ENCODE data around the gene IRF6. TPM values are rescaled to one million over a fixed set of nuclear protein-coding genes. Genes with fewer than 3 reads are reported as not detected.

IRF6 gene
- total and polyA plus RNA-seq, 2 of the 8 experiments (the other 6 are each of a cell fraction or from before 2014, with no cell fraction given): 9.6 to 13.4 TPM

- Histone ChIP-seq H3K9me3 (ENCODE audit: insufficient read depth in 2 of 2, low read depth in 1 of 2, low read length in 1 of 2) (no peaks in the 10 kb centered on the region), H3K27ac (ENCODE audit: low read depth, low read length) (no peak overlapping the region), H3K23me2 (ENCODE audit: low read depth, low read length) (peaks cover 6% of the 10 kb centered on the region), H3K79me1 (ENCODE audit: low read depth, low read length) (no peaks in the 10 kb centered on the region; the same call in 1 of the 2 replicates), H3K4ac (replicated peaks; ENCODE audit: insufficient read length, low read depth, low read length) (no peak overlapping the region), H2BK15ac (ENCODE audit: low read length) (no peak overlapping the region), H3K36me3 (ENCODE audit: control insufficient read depth in 2 of 4, insufficient read depth in 4 of 4, low read length in 3 of 4) (peaks cover 0 to 3% (median under 1%) of the 10 kb centered on the region in 4 experiments; a peak in 2 of 8 replicates), H3K9ac (replicated peaks in 1 of 4; ENCODE audit: extremely low read depth in 1 of 4, low read depth in 3 of 4, low read length in 3 of 4) (no peak overlapping the region; a peak in 1 of 7 replicates), H3K79me2 (ENCODE audit: control insufficient read depth in 1 of 2, insufficient read depth in 2 of 2, low read length in 2 of 2) (peaks cover 0 to 6% of the 10 kb centered on the region in 2 experiments; a peak in 1 of 4 replicates), H3K4me3 (ENCODE audit: extremely low read depth in 1 of 4, insufficient read depth in 2 of 4, low read depth in 3 of 4, low read length in 4 of 4) (peak overlapping the region; percentile 69 to 94 (median 78); a peak in 7 of 8 replicates), H2BK120ac (replicated peaks; ENCODE audit: low read depth, low read length) (no peak overlapping the region), H3K23ac (ENCODE audit: insufficient read length) (no peak overlapping the region), H2AFZ (ENCODE audit: low read length) (no peak overlapping the region), H3K18ac (ENCODE audit: extremely low read depth, low read length) (no peak overlapping the region), H2BK12ac (ENCODE audit: low read depth, low read length) (no peak overlapping the region), H3K4me2 (ENCODE audit: insufficient read depth in 1 of 2, low read depth in 2 of 2, low read length in 2 of 2) (peak overlapping the region; percentile 72 to 78), H3K27me3 (replicated peaks in 1 of 4; ENCODE audit: control insufficient read depth in 3 of 4, extremely low read depth in 1 of 4, insufficient read depth in 3 of 4, low read length in 3 of 4) (no peaks in the 10 kb centered on the region), H3K56ac (replicated peaks; ENCODE audit: insufficient read length, low read depth, low read length) (no peak overlapping the region), H3K4me1 (replicated peaks in 1 of 4; ENCODE audit: control insufficient read depth in 3 of 4, insufficient read depth in 4 of 4, low read length in 3 of 4) (peaks cover 0 to 6% (median 2%) of the 10 kb centered on the region in 4 experiments; a peak in 2 of 7 replicates), H4K20me1 (replicated peaks in 1 of 2; ENCODE audit: control insufficient read depth in 1 of 2, insufficient read depth in 2 of 2, low read length in 2 of 2) (no peaks in the 10 kb centered on the region), H4K5ac (ENCODE audit: insufficient read length, low read depth, low read length) (no peak overlapping the region), H2BK5ac (ENCODE audit: low read depth, low read length) (no peak overlapping the region), H4K8ac (ENCODE audit: extremely low read depth, insufficient read depth, low read length) (0 out of 2 replicates have a peak overlapping the region, but pooled peaks have one; percentile 7), H2AK5ac (ENCODE audit: low read depth, low read length) (no peak overlapping the region), H4K91ac (replicated peaks; ENCODE audit: insufficient read length, low read length) (no peak overlapping the region), H3K14ac (ENCODE audit: insufficient read length) (no peak overlapping the region), H2BK20ac (ENCODE audit: low read length) (no peak overlapping the region)
- no peak for TF ChIP-seq SRF (IDR thresholded peaks at IDR 0.05; ENCODE audit: low read depth, low read length)
- no peak for TF ChIP-seq KDM4A (IDR thresholded peaks at IDR 0.05; ENCODE audit: low read depth, low read length, severe bottlenecking)
- TF ChIP-seq SIX5 (IDR thresholded peaks at IDR 0.05; ENCODE audit: low read depth, low read length): no peak
- no peak for TF ChIP-seq SP2 (IDR thresholded peaks at IDR 0.05; ENCODE audit: low read length)
- no peak for TF ChIP-seq KDM5A (IDR thresholded peaks at IDR 0.05; ENCODE audit: low read length)
- TF ChIP-seq RNF2 (IDR thresholded peaks at IDR 0.05; ENCODE audit: borderline replicate concordance, low read depth, low read length, missing control alignments, poor library complexity, severe bottlenecking): no peak
- no peak for TF ChIP-seq SP1 (IDR thresholded peaks at IDR 0.05; ENCODE audit: low read depth, low read length)
- 0 out of 3 replicates have a peak, but pooled peaks of 1 of the 2 experiments have one; percentile 29 for TF ChIP-seq POLR2A (IDR thresholded peaks at IDR 0.05; ENCODE audit: control extremely low read depth in 1 of 2, low read depth in 2 of 2, low read length in 2 of 2)
- TF ChIP-seq NRF1 (IDR thresholded peaks at IDR 0.05; ENCODE audit: low read depth, low read length): no peak
- no peak for DNase-seq (ENCODE audit: low read depth in 1 of 2, low spot score in 2 of 2)
- POLR2A ChIA-PET (ENCODE audit: partially characterized antibody): interaction anchor here (0.6 to 2.6 kb wide), 4 partner anchors 10 to 22 kb away, joined by 4 to 20 read pairs (median 8); partner anchors contain the start of gene IRF6
- CTCF ChIA-PET (ENCODE audit: partially characterized antibody): interaction anchor here (0.7 to 1.5 kb wide), 4 partner anchors 14 to 40 kb away, joined by 3 to 8 read pairs (median 4); no protein-coding TSS in a partner anchor
- 80% methylated on average over 6 of the region's 6 CpGs; no CpG with 5 or more reads in 1 of the 2 experiments for WGBS, 2 experiments (ENCODE audit: extremely low coverage in 1 of 2, insufficient coverage in 1 of 2, insufficient read length in 1 of 2, insufficient replicate concordance in 2 of 2, low coverage in 1 of 2, low lambda C conversion rate in 2 of 2, missing lambda C conversion rate in 1 of 2)
- no peak for FAIRE-seq
Observed at GRCh38 chr1:209783386-209783785, 22.6 kb downstream of the IRF6 start.

All from H1 (cell line).